HG02852 (cell line): ENCODE data around the gene CIRBP.

Experiments used
- ATAC-seq: cut with Tn5 transposase; IDR thresholded peaks from one replicate; pipeline ENCODE4 v1.9.1; 2021; ENCODE audit warnings: mild to moderate bottlenecking, moderate library complexity; ENCODE audit not compliant: unreplicated experiment

Gene CIRBP

DNA sequence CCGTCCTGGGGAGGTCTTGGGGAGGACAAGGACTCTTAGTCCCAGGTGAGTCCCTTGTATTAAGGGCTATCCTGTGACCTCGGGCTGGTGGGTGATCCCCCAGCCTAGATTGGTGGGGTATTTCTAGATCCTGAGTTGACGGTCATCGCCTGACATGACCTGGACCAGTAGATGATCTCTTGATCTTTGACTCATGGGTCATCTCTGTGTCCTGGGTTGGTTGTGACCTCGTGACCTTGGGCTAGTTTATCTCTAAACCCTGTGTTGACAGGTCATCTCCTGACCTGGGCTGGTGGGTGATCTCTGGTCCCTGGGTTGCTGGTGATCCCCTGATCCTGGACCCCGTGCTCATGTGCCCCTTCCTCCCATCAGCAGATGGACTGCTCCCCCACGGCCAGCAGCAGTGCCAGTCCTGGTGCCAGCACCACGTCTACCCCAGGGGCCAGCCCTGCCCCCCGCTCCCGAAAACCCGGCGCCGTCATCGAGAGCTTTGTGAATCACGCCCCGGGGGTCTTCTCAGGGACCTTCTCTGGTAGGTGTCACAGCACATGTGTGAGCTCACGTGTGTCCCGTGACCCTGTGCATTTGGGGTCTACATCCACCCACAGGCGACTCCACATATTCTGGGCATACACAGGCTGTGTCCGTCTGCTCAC is 14.5 kb upstream of the CIRBP start:
- ATAC-seq: no peak

DNA sequence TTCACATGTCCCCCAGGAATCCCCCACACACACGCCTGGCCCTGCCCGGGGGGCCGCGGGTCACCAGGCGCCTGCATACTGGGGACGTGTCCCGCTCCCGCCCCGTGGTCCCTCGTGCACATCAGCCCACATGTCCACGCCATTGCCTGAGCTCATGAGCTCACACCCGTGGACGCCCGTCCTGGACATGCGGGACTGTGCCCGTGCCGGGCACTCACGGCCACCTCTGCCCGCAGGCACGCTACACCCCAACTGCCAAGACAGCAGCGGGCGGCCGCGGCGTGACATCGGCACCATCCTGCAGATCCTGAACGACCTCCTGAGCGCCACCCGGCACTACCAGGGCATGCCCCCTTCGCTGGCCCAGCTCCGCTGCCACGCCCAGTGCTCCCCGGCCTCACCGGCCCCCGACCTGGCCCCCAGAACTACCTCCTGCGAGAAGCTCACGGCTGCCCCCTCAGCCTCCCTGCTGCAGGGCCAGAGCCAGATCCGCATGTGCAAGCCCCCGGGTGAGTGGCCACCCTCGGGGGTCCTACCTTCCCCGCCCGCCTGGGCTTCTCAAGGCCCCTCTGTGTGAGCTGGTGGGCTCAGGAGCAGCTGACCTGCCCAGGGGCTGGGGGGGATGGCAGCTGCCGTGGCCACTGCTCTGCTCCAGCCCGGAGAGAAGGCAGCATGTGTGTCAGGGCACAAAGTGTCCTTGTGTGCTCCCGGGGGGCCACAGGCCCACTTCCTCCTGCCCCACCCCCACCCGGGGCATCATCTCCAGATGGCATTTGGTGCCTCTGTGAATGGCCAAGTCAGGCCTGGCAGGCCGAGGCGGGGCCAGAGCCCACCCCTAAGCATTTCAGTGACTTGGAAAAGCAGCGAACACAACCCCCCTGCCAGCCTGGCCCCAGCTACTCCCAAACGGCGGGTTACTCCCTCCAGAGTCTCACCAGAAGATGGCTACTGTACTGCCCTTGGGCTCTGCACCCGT is 13.7 kb upstream of the CIRBP start:
- ATAC-seq: no peak

DNA sequence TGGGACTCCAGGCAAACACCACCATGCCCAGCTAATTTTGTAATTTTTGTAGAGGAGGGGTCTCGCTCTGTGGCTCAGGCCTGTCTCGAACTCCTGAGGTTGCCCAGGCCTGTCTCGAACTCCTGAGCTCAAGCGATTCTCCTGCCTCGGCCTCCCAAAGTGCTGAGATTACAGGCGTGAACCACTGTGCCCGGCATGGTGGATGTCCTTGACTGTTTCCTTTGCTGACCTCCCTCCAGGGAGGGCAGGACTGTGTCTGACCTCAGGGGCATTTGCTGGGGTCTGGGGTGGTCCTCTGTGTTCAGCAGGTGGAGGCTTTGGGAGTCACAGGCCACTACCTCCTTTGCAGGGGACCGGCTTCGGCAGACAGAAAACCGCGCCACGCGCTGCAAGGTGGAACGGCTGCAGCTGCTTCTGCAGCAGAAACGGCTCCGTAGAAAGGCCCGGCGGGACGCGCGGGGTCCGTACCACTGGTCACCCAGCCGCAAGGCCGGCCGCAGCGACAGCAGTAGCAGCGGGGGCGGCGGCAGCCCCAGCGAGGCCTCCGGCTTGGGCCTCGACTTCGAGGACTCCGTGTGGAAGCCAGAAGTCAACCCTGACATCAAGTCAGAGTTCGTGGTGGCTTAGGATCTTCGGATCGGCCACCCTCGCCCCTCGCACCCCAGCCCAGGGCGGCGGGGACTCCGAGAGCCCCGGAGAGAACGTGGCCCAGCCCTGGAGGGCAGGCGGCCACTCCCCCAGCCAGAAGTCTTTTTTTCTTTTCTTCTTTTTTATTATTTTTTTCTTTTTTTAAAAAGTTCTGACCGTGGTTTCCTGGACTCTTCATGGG is 12.3 kb upstream of the CIRBP start:
- ATAC-seq: no peak

DNA sequence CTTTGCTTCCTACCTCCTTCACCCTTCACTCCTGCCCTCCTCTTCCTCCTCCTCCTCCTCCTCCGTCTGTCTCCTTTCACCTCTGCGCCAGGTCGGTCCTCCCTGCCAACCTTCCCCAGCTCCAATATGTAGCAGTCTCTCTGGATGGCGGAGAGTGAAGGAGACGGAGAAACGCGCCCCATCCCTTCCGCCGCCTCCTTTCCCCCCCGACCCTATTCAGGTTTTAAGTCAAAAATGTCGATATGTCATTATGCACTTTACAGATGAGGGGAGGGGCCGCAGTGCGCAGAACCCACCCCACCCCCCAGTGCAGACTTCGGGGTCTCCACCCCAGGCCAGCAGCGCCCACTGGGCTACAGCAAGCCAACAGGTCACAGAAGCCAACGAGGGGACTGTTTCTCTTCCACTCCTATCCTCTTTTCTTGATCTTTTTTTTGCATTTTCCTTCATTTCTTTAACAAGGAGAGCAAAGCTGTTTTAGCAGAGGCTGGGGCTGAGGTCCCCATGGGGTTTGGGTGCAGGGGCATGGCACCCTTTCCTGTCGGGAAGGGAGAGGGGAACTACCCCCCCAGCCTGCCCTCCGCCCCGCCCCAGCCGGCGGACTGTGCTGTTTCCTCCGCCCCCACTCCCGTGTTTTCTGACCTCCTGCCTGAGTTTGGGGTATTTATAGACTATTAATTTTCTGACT is 11.5 kb upstream of the CIRBP start:
- ATAC-seq: no peak

DNA sequence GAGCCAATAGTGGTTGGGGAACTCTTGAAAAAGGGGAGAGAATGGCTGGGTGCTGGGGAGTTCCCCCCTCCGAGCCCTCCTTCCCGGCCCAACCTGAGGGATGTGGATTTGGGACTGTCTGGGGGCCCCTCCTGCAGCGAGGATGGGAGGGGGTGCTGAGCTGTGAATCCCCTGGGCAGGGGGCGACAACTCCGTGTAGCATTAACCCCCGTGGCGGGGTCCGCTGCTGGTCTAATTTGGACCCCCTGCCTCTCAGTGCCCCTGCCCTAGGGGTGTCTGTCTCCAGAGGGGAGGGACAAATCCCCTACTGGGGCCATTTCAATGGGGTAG is 11.0 kb upstream of the CIRBP start:
- no peak for ATAC-seq

DNA sequence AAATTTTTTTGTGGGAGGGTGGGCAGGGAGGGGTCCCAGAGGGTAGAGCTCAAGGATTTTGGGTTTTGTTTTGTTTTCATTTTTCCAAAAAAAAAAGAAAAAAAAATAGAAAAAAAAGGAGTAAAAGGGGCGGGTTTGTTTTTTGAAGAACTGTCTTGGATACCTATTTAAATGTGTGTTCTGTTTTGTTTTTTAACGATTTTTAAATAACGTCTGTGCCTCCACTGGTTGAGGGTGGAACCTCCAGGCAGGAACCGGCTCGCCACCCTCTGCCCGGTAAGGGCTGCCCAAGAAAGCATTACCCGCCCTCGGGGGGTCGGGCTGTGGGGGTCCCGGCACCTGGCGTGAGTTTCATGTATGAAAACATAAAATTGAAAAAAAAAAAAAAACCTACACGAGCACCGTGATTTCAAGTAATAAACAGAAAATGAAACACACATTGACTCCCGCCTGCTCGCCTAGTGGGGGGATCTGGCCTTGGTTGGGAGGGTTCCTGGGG is 10.4 kb upstream of the CIRBP start:
- ATAC-seq: no peak

DNA sequence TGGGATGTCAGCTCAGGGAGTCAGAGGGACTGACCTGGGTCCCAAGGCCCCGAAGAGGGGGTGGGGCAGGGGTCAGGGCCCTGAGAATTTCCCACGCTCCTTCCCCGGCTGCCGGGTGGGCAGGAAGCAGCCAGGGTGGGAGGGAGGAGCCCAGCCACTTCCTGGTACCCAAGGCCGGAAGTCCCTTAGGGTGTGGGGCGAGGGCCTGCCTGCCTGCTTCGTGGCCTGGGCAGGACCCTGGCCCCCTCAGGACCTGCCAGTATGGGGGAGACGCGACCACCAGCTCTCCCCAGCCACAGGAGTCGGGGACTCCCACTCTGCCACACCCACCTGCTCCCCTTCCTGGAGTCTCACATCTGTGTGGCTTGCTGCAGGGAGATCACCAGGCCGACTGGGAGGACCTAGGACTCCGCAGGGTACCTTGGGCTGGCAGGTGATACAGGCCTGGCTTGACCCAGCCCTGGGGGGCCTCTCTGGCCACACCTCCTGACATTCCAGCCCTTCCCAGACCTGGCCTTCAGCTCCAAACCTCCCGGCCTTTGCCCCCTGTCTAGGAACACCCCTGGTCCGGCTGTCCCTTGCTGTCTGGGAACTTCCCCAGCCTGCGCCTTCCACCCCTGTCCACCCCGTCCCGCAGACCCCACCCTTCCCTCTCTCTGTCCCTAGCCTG is 9.8 kb upstream of the CIRBP start:
- no peak for ATAC-seq

DNA sequence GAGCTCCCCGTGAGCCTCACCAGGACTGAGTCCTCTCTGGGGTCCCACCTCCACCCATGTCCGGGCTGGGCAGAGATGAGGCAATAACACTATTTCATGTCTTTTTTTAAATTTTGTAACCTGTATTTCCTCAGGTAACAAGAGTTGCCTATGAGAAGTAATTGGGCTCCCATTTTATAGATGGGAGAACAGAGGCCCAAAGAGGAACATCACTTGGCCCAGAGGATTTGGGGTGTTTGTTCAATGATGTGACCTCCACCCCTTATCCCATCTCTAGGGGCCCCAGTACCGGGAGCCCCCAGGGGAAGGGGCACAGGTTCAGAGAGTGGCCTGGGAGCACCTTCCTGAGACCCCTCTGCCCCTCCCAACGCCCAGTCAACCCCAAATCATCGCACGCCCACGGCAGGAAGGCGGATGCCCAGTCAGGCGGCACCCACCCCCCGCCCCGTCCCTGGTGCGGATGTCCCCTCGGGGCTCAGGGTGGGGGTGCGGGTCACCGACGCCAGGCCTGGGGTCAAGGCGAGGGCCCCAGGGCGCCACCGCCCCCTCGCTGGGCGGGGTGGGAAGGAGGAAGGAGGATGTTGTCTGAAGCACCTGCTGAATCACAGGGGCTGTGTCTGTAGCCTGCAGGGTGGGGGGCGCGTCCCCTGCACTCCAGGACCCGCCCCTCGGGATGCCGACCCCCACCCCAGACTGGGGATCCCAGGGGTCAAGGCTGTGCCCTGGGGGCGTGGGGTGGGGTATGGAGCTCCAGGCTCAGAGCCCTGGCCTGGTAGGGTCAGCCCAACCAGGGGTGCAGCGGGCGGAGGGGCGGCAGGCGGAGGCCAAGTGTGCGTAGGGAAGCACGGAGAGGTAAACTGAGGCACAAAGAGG is 9.0 kb upstream of the CIRBP start:
- peak; percentile 4 for ATAC-seq

DNA sequence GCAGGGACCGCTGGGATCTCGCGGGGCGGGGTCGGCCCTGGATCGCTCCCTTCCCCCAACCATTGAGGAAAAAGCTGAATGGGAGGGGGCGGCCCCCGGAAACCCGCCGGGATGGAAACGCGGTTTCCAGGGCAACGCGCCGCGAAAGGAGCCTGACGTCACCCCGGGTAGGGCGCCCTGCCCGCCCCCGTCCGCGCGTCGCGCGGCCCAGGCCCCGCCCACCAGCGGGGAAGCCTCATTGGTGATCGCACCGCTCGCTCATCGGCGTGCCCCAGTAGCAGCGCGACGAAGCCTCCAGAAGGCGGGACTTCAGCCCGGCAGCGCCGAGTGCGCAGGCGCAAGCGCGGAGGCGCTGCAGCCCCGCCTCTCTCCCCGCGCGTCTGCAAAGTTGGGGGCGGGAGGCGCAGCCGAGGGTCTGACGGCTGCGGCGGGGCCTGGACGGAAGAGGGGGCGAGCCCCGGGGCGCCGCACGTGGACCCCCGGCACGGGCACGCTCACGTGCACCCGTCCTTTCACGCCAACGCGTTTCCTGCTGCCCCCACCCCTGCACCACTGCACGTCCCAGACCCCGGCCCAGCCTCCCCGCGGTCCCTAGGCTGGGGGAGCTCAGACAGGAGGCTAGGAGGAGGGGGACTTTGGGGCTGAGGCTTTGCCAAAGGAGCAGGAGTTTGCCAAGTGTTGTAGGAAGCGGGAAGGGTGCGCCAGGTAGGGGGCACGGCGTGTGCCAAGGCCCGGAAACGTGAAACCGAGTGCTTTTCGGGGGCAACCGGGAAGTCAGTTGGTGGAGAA is 8.2 kb upstream of the CIRBP start:
- peak; percentile 53 for ATAC-seq

DNA sequence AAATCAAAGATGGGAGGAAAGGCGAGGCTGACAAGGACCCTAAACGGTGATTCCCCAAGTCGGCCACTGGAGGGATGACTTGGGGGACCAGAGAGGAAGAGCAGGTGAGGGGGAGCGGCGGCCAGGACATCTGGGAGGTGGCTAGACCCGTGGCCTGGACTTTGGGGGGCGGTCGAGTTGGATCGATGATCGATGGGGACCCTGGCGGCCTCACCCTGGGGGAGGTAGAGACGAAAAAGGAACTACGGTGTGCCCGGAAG is 7.7 kb upstream of the CIRBP start:
- ATAC-seq: no peak

DNA sequence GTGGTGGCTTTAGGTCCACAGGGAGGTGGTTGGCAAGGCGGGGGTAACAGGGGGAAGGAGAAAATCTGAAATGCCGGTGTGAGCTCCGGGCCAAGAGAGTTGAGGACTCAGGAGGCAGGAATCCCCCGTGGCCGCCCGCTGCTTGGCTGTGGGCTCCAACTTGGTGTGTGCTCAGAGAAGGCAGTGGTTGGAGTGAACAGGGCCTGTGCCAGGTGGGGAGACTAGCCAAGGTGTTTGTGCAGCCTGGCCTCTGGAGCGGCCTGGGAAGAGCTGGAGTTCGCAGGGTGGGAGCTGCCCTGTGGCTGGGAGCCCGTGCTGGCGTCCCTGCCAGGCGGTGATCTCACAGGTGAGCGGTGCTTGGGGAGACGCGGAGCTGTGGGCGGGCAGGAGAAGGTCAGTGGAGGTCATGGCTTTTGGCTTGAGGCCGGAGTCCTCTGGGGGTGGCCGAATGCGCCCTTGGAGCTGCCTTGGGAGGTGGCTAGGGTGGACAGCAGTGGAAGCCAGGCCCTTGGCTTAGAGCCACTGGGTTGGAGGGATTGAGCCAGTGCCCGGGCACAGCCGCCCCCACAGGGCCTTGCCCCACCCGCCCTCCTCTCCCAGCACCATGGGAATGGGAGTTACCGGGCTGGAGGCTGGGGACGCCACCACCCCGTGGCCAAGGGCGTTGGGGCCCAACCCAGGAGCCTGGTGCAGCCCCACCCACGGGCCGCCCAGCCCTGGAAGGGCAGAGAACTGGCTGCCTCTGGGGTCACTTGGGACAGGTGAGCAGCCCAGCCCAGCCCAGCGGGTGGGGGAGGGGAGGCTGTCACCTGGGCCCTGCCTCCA is 7.1 kb upstream of the CIRBP start:
- no peak for ATAC-seq

DNA sequence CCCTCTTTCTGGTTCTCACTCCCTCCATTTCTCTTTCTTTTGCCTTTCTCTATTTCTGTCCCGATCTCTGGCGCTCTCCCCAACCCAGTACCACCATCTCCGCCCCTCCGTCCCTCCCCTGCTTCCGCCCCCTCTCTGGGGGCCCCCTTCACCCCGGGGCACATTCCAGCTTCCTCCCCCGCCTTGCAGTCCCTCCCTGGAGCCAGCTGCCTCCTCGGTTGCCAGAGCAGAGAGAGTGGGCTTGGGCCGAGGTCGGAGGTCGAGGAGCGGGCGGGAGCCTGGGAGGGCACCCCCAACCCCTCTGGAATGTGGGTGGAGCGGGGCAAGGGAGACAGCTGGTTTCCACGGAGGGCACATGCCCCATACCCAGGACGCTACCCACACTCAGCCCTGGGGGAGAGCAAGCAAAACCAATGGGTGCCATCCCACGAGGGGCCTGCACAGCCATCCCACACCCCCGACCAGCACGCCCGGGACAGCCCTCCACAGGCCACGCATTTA is 6.5 kb upstream of the CIRBP start:
- no peak for ATAC-seq

DNA sequence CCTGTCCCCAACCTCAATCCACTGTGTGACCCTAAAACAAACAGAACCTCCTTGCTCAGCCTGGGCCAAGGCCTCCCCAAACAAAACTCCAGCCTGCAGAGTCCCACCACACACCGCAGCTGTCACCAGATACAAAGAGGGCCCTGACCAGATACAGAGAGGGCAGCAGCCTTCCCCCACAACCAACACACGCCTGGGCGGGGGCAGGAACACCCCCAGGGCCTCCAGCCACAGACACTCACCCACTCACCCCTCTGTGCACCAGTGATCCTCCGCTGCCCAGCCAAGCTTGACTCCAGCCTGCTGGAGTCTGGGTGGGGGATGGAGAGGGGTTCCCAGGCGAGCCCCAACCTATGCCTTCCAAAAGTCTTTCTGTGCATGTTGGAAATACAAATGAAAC is 5.9 kb upstream of the CIRBP start:
- ATAC-seq: no peak

DNA sequence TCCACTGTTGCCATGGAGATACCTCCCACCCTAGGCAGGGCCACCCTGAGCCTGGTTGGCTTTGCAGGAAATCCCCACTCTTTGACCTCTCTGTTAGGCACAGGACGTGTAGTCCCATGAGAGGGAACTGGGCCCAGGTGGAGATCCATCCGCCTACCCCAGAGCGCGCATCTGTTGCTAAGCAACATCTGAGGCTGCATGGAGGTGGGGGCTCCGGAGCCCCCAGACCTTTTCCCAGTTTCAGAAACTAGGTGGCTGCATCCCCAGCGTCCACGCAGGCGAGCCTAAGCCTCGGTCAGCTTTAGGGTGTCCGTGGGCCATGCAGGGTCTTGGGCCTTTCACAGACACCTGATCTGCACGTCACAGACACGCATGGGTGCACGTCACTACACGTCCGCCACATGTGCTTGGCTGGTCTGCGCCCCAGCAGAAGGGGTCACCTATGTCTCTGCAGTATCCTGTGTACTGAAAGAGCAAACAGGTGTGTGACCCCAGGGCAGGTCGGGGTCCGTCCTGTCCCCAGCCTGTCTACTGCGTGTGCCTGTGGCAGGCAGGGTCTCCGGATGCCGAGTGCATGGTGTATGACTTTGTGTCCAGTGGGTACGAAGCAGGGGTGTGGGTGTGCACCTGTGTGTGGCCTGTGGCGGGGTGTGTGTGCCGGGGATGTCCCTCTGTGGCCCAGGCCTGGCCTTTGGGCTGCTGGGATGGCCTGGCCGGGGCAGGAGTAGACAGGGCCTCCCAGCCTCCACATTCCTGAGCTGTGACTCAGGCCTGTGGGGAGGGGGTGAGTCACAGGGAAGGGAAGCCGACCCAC is 4.1 kb upstream of the CIRBP start:
- no peak for ATAC-seq

DNA sequence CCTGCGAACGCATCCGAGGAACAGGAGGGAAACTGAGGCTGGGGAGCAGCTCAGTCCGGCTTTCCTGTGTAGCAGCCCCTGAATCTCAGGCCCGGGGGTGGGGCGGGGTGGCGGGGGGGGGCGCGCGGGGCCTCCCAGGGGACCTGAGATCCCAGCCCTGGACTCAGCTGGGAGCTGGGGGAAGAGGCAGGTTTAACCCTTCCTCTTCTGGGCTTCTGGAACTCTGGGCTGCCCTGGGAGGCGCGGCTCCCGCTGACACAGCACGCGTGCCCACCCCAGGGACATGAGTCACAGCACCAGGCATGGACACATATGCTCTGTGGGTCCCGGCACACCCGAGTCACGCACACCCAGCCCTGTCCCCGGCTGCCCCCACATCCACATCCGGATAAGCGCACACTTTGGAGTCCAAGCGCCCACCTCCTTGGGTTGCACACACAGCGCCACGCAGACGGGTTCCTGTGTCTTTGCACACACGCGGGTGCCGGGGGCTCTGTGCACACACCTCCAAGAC is 3.5 kb upstream of the CIRBP start:
- no peak for ATAC-seq

DNA sequence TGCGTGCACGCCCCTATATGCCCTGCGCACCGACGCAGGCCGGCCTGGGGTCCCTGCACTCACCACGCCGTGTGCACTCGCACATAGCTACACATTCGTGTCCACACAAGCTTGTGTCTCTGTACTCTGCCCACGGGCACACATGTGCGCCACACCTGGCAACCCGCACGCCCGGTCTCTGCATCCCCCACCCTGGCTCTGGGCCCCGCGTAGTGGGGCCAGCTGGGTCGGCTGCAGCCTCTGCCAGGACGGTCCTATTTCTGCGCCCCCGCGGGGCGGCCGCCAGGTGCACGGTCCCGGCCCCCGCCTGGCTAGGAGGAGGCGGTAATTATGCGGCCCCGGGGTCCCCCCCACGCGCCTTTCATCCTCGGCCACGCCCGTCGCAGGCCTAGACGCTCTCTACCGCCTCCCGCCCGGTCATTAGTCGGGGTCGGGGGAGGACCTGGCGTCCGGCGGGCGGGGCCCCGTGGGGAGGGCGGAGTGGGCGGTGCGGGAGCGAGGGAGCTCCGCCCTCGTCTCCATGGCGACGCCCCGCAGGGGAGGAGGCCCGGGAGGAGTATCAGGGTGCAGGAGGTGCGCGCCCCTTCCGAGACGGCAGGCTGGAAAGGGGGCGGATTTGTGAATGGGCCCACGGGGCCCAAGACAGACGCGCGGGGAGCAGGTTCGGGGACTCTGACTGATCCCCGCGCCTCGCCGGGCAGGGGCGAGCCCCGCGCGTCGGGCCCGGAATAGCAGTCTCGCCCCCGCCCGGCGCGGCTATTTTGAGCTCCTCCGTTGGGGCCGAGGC is 2.8 kb upstream of the CIRBP start:
- peak; percentile 31 for ATAC-seq
